Left colon (tissue), 2 donors: Measurements from ENCODE around the gene CDK5R2. TPM values are rescaled to one million over a fixed set of nuclear protein-coding genes. Genes with fewer than 3 reads are reported as not detected.
A peak's percentile ranks its signal among the peaks of the same experiment; 100 is the strongest.

Experiments
- ATAC-seq: fragments of 200-7000 bp; cut with Tn5 transposase; one replicate; pipeline ENCODE4 v1.9.1; 2020; ENCODE audit warnings: mild to moderate bottlenecking, moderate library complexity
- DNase-seq, 2 donors: peaks; one replicate each; pipeline ENCODE4 v3.0.0-alpha.2; 2020
- intact Hi-C, 2 donors: fragments of 100-400 bp; cut with DNase I in 1 of 2; cut with micrococcal nuclease in 1 of 2; formaldehyde crosslinking; loops; one replicate each; pipeline versions ENCODE4 v1.11.2 to v1.14.0; 2022; cut with DNase I, micrococcal nuclease
- microRNA-seq, 2 donors: library from miRNA; unstranded; fragments of <30 nt; microRNA quantifications; one replicate each; pipeline versions ENCODE4 v1.1.0 to v1.2.0, GENCODE V29; 2020
- total RNA-seq, 2 donors: library from RNA; stranded (reverse); fragmentation: NEBNext Ultra II Directional; extraction: Animal tissue kit (Norgen Biotek cat#: 25700); gene quantifications; one replicate each; pipeline ENCODE4 v1.2.1, GENCODE V29; 2021
- donor health status: DM: no; HTN: no; CAD: no.
- donor health status: DM: yes; HTN: yes; CAD: no.

The CDK5R2 gene
- total RNA-seq, 2 donors from 2014 or later, result 0.22 to 0.37 TPM

GRCh38 chr2:218999881-219000568 lies 40.6 kb downstream of the CDK5R2 start:
- intact Hi-C loops, result no loop called here
- peak in 1 of 2 donors; percentile 42 for DNase-seq
- no peak for ATAC-seq

DNA sequence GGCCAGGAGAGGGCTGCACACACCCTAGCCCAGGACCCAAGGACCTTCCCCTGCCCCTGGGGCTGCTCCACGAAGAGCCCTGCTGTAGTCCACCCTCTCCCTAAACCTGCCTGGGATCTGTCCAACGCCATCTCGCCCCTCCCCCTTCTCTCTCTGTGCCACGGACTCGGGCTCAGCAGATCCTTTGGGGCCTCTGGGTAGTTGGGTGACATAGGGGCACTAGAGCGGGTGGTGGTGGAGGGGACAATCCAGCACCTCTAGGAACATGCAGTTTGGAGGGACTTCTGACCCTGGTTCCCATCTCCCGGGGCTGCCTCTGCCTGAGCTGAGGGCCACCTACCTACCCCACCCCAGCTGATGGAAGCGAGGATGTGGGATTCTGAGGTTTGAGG lies 41.1 kb downstream of the CDK5R2 start:
- DNase-seq (peak in 1 of 2 donors; percentile 43), ATAC-seq (no peak)
- intact Hi-C loops, result no loop called here

GRCh38 chr2:219001100-219001576 lies 41.7 kb downstream of the CDK5R2 start:
- ATAC-seq (peak; percentile 19), DNase-seq (no peak)
- intact Hi-C loops, result no loop called here

- intact Hi-C loops, result no loop called here
- peak; percentile 77 for ATAC-seq
- peak; percentile 93 to 94 for DNase-seq
Observed at GRCh38 chr2:219001577-219002394, 42.3 kb downstream of the CDK5R2 start.

DNA sequence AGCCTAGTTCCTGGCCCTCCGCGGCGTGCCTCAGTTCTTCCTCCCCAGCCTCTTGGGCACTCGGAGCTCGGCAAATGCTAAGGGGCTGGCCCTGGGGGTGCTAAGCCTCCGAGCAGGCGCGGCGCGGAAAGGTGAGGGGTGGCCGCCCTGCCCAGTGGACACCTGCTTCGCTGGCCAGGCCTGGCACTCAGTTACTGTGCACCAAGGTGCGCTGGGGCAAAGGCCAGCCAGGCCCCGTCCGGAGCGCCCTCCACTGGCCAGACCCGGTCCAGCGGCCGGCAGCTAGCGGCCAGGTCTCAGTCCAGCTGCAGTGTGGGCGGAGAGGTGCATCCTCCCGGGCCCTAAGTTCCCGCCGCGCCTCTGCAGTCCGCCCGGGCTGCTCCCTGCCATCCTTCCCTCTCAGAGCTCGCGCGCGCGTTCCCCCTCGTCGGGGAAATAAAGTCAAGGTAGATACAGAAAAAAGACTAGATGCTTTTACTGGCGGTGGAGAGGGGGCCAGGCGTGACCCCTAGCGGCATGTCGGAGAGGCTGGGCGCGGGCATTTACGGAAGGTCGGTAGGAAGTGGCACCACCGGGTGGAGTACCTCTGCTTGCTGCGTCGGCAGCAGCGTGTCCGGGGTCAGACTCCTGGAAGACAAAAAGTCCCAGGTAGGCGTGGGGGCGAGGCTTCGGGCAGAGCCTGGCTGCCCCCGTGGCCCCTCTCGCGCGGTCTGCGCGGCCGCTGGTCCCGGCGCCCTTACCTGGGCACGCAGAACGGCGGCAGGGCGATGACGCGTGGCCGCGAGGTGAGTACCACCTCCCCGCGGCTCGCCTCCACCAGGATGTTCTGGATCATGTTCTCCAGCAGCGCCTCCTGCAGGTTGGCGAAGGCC lies 43.2 kb downstream of the CDK5R2 start:
- DNase-seq (peak; percentile 80 to 90), ATAC-seq (peak; percentile 65)
- intact Hi-C loops, result no loop called here

GRCh38 chr2:219003267-219003634 lies 43.8 kb downstream of the CDK5R2 start:
- DNase-seq, result no peak
- intact Hi-C loops, result no loop called here
- no peak for ATAC-seq

DNA sequence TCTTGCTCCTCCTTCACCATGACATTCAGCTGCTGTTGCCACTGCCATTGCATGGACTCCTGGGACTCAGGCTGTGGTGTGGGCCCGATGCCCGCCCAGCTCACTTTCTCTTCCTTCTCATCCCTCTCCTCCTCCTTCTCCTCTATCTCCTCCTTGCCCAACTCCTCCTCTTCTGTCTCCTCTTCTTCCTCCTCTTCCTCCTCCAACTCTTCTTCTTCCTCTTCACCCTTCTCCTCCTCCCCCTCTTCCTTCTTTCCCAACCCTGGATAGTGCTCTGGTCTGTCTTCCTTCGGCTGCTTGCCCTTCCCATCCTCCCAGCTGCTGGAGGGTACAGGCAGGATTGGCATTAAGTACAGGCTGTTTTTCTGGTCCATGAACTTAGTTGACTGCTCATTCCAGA lies 44.5 kb downstream of the CDK5R2 start:
- intact Hi-C loops, result no loop called here
- no peak for ATAC-seq
- no peak for DNase-seq

- intact Hi-C loops, result no loop called here
- DNase-seq (no peak), ATAC-seq (no peak)
Observed at GRCh38 chr2:219009294-219009693, 49.8 kb downstream of the CDK5R2 start.

GRCh38 chr2:219010162-219010756 lies 50.8 kb downstream of the CDK5R2 start:
- ATAC-seq, result peak; percentile 91
- peak in 1 of 2 donors; percentile 47 for DNase-seq
- intact Hi-C loops, result no loop called here

DNA sequence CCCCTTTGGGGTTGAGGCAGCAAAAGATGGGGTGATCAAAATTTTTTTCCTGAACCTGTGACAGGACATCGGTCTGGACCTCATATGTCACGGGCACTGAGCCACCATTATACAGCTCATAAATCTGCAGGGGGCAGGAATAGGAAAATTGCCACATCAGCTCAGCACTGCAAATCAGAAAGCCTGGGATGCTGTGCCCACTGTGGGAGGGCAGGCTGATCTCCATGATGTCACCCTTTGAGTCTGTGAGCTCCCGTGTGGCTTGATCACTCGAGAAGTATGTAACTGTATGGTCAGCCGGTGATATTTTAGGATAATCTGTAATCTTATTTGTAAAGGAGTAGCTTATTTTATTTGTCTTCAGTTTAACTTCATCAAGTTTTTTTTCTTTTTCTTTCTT lies 51.4 kb downstream of the CDK5R2 start:
- DNase-seq (no peak), ATAC-seq (no peak)
- intact Hi-C loops, result no loop called here

Small RNA genes lying within 50 kb of the gene (microRNA-seq; reads per million reads assigned to microRNA genes)
- 67,103 to 71,496 reads per million in 2 donors for gene MIR375

Other genes starting within 250 kb of the CDK5R2 start
- 10 to 100 TPM; 17.6 to 25.4 TPM for gene TTLL4, start 248.8 kb upstream of the CDK5R2 start, total RNA-seq
- gene CYP27A1, start 177.5 kb upstream of the CDK5R2 start, total RNA-seq, result 10 to 100 TPM; 28.1 to 52.7 TPM
- gene PRKAG3, start 127.9 kb upstream of the CDK5R2 start, total RNA-seq, result not detected
- gene WNT6, start 99.9 kb upstream of the CDK5R2 start, total RNA-seq, result under 1 TPM; 0.43 to 0.92 TPM
- 1 to 10 TPM in 1 of 2 donors, under 1 TPM in 1; 0.31 to 1.9 TPM for gene WNT10A, start 78.8 kb upstream of the CDK5R2 start, total RNA-seq
- gene FEV, start 25.5 kb downstream of the CDK5R2 start, total RNA-seq, result 1 to 10 TPM; 3.9 to 4.8 TPM
- 1 to 10 TPM; 4.1 to 6.9 TPM for gene CRYBA2, start 33.8 kb downstream of the CDK5R2 start, total RNA-seq
- gene CFAP65, start 81.8 kb downstream of the CDK5R2 start, total RNA-seq, result under 1 TPM; 0.39 to 0.76 TPM
- 10 to 100 TPM; 72.7 to 85.5 TPM for gene IHH, start 101.3 kb downstream of the CDK5R2 start, total RNA-seq
- 10 to 100 TPM; 45.4 to 56.1 TPM for gene NHEJ1, start 201.1 kb downstream of the CDK5R2 start, total RNA-seq
- gene SLC23A3, start 210.4 kb downstream of the CDK5R2 start, total RNA-seq, result 1 to 10 TPM; 5.1 to 6.1 TPM
- 100 to 1,000 TPM; 119 TPM for gene CNPPD1, start 217.3 kb downstream of the CDK5R2 start, total RNA-seq
- 100 to 1,000 TPM; 122 to 138 TPM for gene RETREG2, start 218.6 kb downstream of the CDK5R2 start, total RNA-seq
- gene ZFAND2B, start 247.1 kb downstream of the CDK5R2 start, total RNA-seq, result 10 to 100 TPM; 78.0 to 89.9 TPM